Measurements from ENCODE around the gene FOXI1. TPM values are rescaled to one million over a fixed set of nuclear protein-coding genes. Genes with fewer than 3 reads are reported as not detected.
A peak's percentile ranks its signal among the peaks of the same experiment; 100 is the strongest.

The FOXI1 gene
- total RNA-seq, 1 experiment from 2014 or later, result 0.44 TPM

DNA sequence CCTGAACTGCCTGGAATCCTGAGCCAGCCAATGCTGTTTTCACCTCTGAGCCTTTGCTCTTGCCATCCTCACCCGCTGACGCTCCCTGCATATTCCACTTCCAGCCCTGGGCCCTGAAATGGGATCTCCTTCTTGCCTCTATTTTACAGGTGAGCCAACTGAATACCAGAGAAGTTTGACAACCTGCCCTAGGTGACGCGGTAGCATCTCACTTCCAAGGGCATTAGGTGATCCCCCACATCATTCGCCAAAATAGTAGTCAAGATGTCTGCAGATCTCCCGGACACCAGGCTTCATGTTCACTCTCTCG lies 43.5 kb downstream of the FOXI1 start:
- H3K36me3 ChIP-seq (ENCODE audit: control insufficient read depth, insufficient read depth, low read length), result no peaks in the 10 kb centered on the region
- no peak for ATAC-seq
- intact Hi-C loops (cut with micrococcal nuclease; ENCODE audit: unreplicated experiment) (no loop called here), in situ Hi-C loops (cut with HindIII; ENCODE audit: low pct_unique_long_range_greater_than_20kb, low sequenced_read_pairs) (no loop called here)
- H3K27ac ChIP-seq (ENCODE audit: low read length), result peak overlapping the region; percentile 97
- H3K9me3 ChIP-seq (ENCODE audit: control insufficient read depth, insufficient read depth, low read depth, low read length), result no peaks in the 10 kb centered on the region
- no peaks in the 10 kb centered on the region for H3K27me3 ChIP-seq (ENCODE audit: control insufficient read depth, insufficient read depth, low read length)
- ChIA-PET POLR2A (no interaction called here), CTCF (no interaction called here)
- H3K4me1 ChIP-seq (ENCODE audit: control insufficient read depth, insufficient read depth, low read length), result peaks cover 29% of the 10 kb centered on the region
- no peak for TF ChIP-seq POLR2AphosphoS5 (IDR thresholded peaks at IDR 0.05; ENCODE audit: low read depth, low read length)
- no peak for DNase-seq (ENCODE audit: low read depth, low spot score)
- BruUV-seq (replicated peaks), result no TSS peak
- no peak overlapping the region for H3K4me3 ChIP-seq (ENCODE audit: low read depth in 2 of 2, low read length in 2 of 2)

GRCh38 chr5:170150713-170151096 lies 45.0 kb downstream of the FOXI1 start:
- no peak for DNase-seq (ENCODE audit: low read depth, low spot score)
- Histone ChIP-seq H3K36me3 (ENCODE audit: control insufficient read depth, insufficient read depth, low read length) (no peaks in the 10 kb centered on the region), H3K27me3 (ENCODE audit: control insufficient read depth, insufficient read depth, low read length) (no peaks in the 10 kb centered on the region), H3K4me1 (ENCODE audit: control insufficient read depth, insufficient read depth, low read length) (peaks cover 37% of the 10 kb centered on the region), H3K27ac (ENCODE audit: low read length) (peak overlapping the region; percentile 98), H3K9me3 (ENCODE audit: control insufficient read depth, insufficient read depth, low read depth, low read length) (no peaks in the 10 kb centered on the region), H3K4me3 (ENCODE audit: low read depth in 2 of 2, low read length in 2 of 2) (0 out of 4 replicates have a peak overlapping the region, but pooled peaks of 1 of the 2 experiments have one; percentile 1)
- no peak for ATAC-seq
- ChIA-PET CTCF (no interaction called here), POLR2A (no interaction called here)
- BruUV-seq (replicated peaks), result no TSS peak
- TF ChIP-seq TCF7L2 (IDR thresholded peaks at IDR 0.05; ENCODE audit: low read depth, low read length) (no peak), POLR2AphosphoS5 (IDR thresholded peaks at IDR 0.05; ENCODE audit: low read depth, low read length) (no peak), REST (IDR thresholded peaks at IDR 0.05; ENCODE audit: insufficient read depth in 1 of 2, low read depth in 2 of 2, low read length in 1 of 2) (no peak), SIN3A (IDR thresholded peaks at IDR 0.05; ENCODE audit: borderline replicate concordance, insufficient read depth, low read depth, low read length) (no peak), CTCF (IDR thresholded peaks at IDR 0.05) (no peak)
- in situ Hi-C loops (cut with HindIII; ENCODE audit: low pct_unique_long_range_greater_than_20kb, low sequenced_read_pairs), result no loop called here
- intact Hi-C loops (cut with micrococcal nuclease; ENCODE audit: unreplicated experiment), result no loop called here

- Histone ChIP-seq H3K27ac (ENCODE audit: low read length) (peak overlapping the region; percentile 98), H3K27me3 (ENCODE audit: control insufficient read depth, insufficient read depth, low read length) (no peaks in the 10 kb centered on the region), H3K4me1 (ENCODE audit: control insufficient read depth, insufficient read depth, low read length) (peaks cover 37% of the 10 kb centered on the region), H3K36me3 (ENCODE audit: control insufficient read depth, insufficient read depth, low read length) (no peaks in the 10 kb centered on the region), H3K9me3 (ENCODE audit: control insufficient read depth, insufficient read depth, low read depth, low read length) (no peaks in the 10 kb centered on the region), H3K4me3 (ENCODE audit: low read depth in 2 of 2, low read length in 2 of 2) (0 out of 4 replicates have a peak overlapping the region, but pooled peaks of 1 of the 2 experiments have one; percentile 1)
- no peak for DNase-seq (ENCODE audit: low read depth, low spot score)
- BruUV-seq (replicated peaks), result no TSS peak
- ATAC-seq, result peak; percentile 94
- in situ Hi-C loops (cut with HindIII; ENCODE audit: low pct_unique_long_range_greater_than_20kb, low sequenced_read_pairs) (no loop called here), intact Hi-C loops (cut with micrococcal nuclease; ENCODE audit: unreplicated experiment) (no loop called here)
- ChIA-PET CTCF (interaction anchor here (1.1 kb wide), 1 partner anchor 33 kb away, joined by 3 read pairs; no protein-coding TSS in a partner anchor), POLR2A (no interaction called here)
- TF ChIP-seq SIN3A (IDR thresholded peaks at IDR 0.05; ENCODE audit: borderline replicate concordance, insufficient read depth, low read depth, low read length) (no peak), POLR2AphosphoS5 (IDR thresholded peaks at IDR 0.05; ENCODE audit: low read depth, low read length) (peak; percentile 65), CTCF (IDR thresholded peaks at IDR 0.05) (no peak), TCF7L2 (IDR thresholded peaks at IDR 0.05; ENCODE audit: low read depth, low read length) (peak; percentile 95), REST (IDR thresholded peaks at IDR 0.05; ENCODE audit: insufficient read depth in 1 of 2, low read depth in 2 of 2, low read length in 1 of 2) (peak in 1 of 2 experiments; percentile 45; a peak in 1 of 4 replicates)
Observed at GRCh38 chr5:170151097-170151831, 45.6 kb downstream of the FOXI1 start.

All from Panc1 (cell line).